HepG2 (cell line): Measurements from ENCODE around the gene MAMSTR. TPM values are rescaled to one million over a fixed set of nuclear protein-coding genes. Genes with fewer than 3 reads are reported as not detected.

Experiments used
- ATAC-seq: fragments of 200-7000 bp; cut with Tn5 transposase; 3 replicates; pipeline ENCODE4 v1.9.1; 2020; ENCODE audit warnings: mild to moderate bottlenecking, moderate library complexity
- BruUV-seq: library from RNA; stranded (reverse); fragments of 400-500 nt; replicated peaks from 2 replicates; lab custom pipeline; 2021; lab: Mats Ljungman, UMichigan
- CTCF ChIA-PET: fragments of 300-600 bp; formaldehyde crosslinking; extraction: SDS; loops from one replicate; lab custom pipeline; 2021; ENCODE audit warnings: low total read pairs, inconsistent platforms, low intra/inter-chr PET ratio; lab: Yijun Ruan, JAX
- POLR2A ChIA-PET: fragments of 350-600 bp; sonication (Branson Sonifier 250); formaldehyde crosslinking; loops from one replicate; lab custom pipeline; 2020; ENCODE audit warnings: antibody characterized with exemption, inconsistent platforms; lab: Yijun Ruan, JAX
- DNase-seq: peaks from one replicate; pipeline ENCODE4 v3.0.0-alpha.2; 2015; ENCODE audit warnings: low spot score
- FAIRE-seq: peaks from 3 replicates; lab custom pipeline; 2011; peaks lifted over from hg19 to GRCh38; lab: Jason Lieb, UNC
- H2AFZ ChIP-seq: one replicate; pipeline ENCODE4 v1.6.1; 2011; ENCODE audit warnings: low read length, inconsistent platforms
- H3K27ac ChIP-seq: fragments of 300-600 bp; 3 replicates; pipeline ENCODE4 v1.8.0; 2011; ENCODE audit warnings: mixed run types, mild to moderate bottlenecking, mixed read lengths, low read length, inconsistent platforms; ENCODE audit not compliant: insufficient read depth; ENCODE audit errors: extremely low read length
- H3K27me3 ChIP-seq, 2 experiments: fragments of 200-600 bp in 1 of 2; 2 replicates in 1 of 2; 3 replicates in 1 of 2; pipeline versions ENCODE4 v1.6.0 to v1.8.0; 2011; ENCODE audit warnings: low read length in 2 of 2, mild to moderate bottlenecking in 2 of 2, moderate library complexity in 2 of 2, inconsistent platforms in 1 of 2; ENCODE audit not compliant: insufficient read depth in 2 of 2, control insufficient read depth in 1 of 2
- H3K36me3 ChIP-seq, 2 experiments: fragments of 200-600 bp in 1 of 2; replicated peaks in 1 of 2; 2 replicates in 1 of 2; 3 replicates in 1 of 2; pipeline versions ENCODE4 v1.5.1 to v1.8.0; 2011; ENCODE audit warnings: low read length in 2 of 2, inconsistent platforms in 1 of 2; ENCODE audit not compliant: insufficient read depth in 2 of 2, control insufficient read depth in 1 of 2
- H3K4me1 ChIP-seq: 2 replicates; pipeline ENCODE4 v1.5.1; 2012; ENCODE audit warnings: low read length, inconsistent platforms; ENCODE audit not compliant: insufficient read depth
- H3K4me2 ChIP-seq: 2 replicates; pipeline ENCODE4 v1.6.0; 2011; ENCODE audit warnings: low read depth, low read length, inconsistent platforms
- H3K4me3 ChIP-seq, 3 experiments: fragments of 200-600 bp in 1 of 3; sonication (generic), shearing (Covaris generic) in 1 of 3; replicated peaks in 1 of 3; 2 replicates each; pipeline ENCODE4 v1.5.1; 2011 to 2016; ENCODE audit warnings: low read length in 3 of 3, inconsistent platforms in 2 of 3, low read depth in 2 of 3, mild to moderate bottlenecking in 2 of 3, control low read depth in 1 of 3, mixed read lengths in 1 of 3; ENCODE audit not compliant: insufficient read depth in 1 of 3
- H3K79me2 ChIP-seq: one replicate; pipeline ENCODE4 v1.6.1; 2011; ENCODE audit warnings: low read length, inconsistent platforms; ENCODE audit not compliant: insufficient read depth
- H3K9ac ChIP-seq: 2 replicates; pipeline ENCODE4 v1.6.0; 2011; ENCODE audit warnings: mild to moderate bottlenecking, low read depth, low read length, inconsistent platforms; ENCODE audit not compliant: insufficient read depth
- H3K9me3 ChIP-seq: 2 replicates; pipeline ENCODE4 v1.5.1; 2012; ENCODE audit warnings: mild to moderate bottlenecking, low read length
- H4K20me1 ChIP-seq: 2 replicates; pipeline ENCODE4 v1.6.0; 2011; ENCODE audit warnings: inconsistent platforms, mild to moderate bottlenecking, low read length, moderate library complexity; ENCODE audit not compliant: insufficient read depth
- JARID2 ChIP-seq: sonication (generic); formaldehyde crosslinking; IDR thresholded peaks from 2 replicates; pipeline ENCODE4 v1.8.1; 2023; ENCODE audit warnings: missing genetic modification reagents, inconsistent platforms; ENCODE audit not compliant: insufficient replicate concordance
- KLF12 ChIP-seq: sonication (generic); formaldehyde crosslinking; IDR thresholded peaks from 2 replicates; pipeline ENCODE4 v1.4.0; 2020; ENCODE audit warnings: missing genetic modification reagents, borderline replicate concordance
- MIER2 ChIP-seq: IDR thresholded peaks from 2 replicates; pipeline ENCODE4 v1.6.1; 2016; ENCODE audit warnings: missing biosample characterization, missing genetic modification reagents
- NFE2L1 ChIP-seq: sonication (generic); formaldehyde crosslinking; IDR thresholded peaks from 2 replicates; pipeline ENCODE4 v1.4.0; 2020; ENCODE audit warnings: missing genetic modification reagents, mild to moderate bottlenecking, borderline replicate concordance
- ZFP82 ChIP-seq: sonication (generic); formaldehyde crosslinking; IDR thresholded peaks from 2 replicates; pipeline ENCODE4 v1.5.1; 2020; ENCODE audit warnings: mild to moderate bottlenecking, missing genetic modification reagents, borderline replicate concordance
- ZNF549 ChIP-seq: sonication (generic); formaldehyde crosslinking; IDR thresholded peaks from 2 replicates; pipeline ENCODE4 v1.5.0; 2020; ENCODE audit warnings: missing genetic modification reagents
- ZNF552 ChIP-seq: sonication (generic); formaldehyde crosslinking; IDR thresholded peaks from 2 replicates; pipeline ENCODE4 v1.9.0; 2022; ENCODE audit warnings: missing genetic modification reagents, mild to moderate bottlenecking, borderline replicate concordance
- WGBS: methylation state at CpG from one replicate; pipeline ENCODE4 v1.1.6; 2017; ENCODE audit warnings: low lambda C conversion rate; 5-methylcytosine and 5-hydroxymethylcytosine counted together
- in situ Hi-C: cut with HindIII; loops from 2 replicates; pipeline ENCODE4 v1.10.0; 2017; ENCODE audit warnings: low pct_unique_long_range_greater_than_20kb; ENCODE audit not compliant: extremely low pct_ligation_motif_present
- intact Hi-C: fragments of 100-400 bp; cut with micrococcal nuclease; formaldehyde crosslinking; loops from one replicate; pipeline ENCODE4 v1.10.0; 2022; ENCODE audit not compliant: unreplicated experiment
- polyA plus RNA-seq, 8 experiments: library from polyadenylated mRNA; depleted of rRNA in 3 of 8; stranded (reverse) in 7 of 8; unstranded in 1 of 8; fragments of >200 nt; fragmentation: Illumina TruSeq in 4 of 8; extraction: Trizol in 4 of 8; gene quantifications; 2 replicates each; pipeline versions ENCODE4 v1.2.1 to v1.2.3, GENCODE V29; 2011 to 2016; ENCODE audit warnings: low read depth in 4 of 8, missing spikeins in 1 of 8, mixed read lengths in 1 of 8; ENCODE audit not compliant: insufficient read depth in 1 of 8
- total RNA-seq, 5 experiments: library from RNA; depleted of rRNA; stranded (reverse); fragments of >200 nt; fragmentation: Illumina TruSeq; extraction: Trizol; gene quantifications; 2 replicates each; pipeline ENCODE4 v1.2.3, GENCODE V29; 2016; ENCODE audit warnings: low read depth in 1 of 5
- TF ChIP-seq, protein P1 (sequence below): sonication (generic); formaldehyde crosslinking; IDR thresholded peaks from 2 replicates; pipeline ENCODE4 v1.5.1; 2020; ENCODE audit warnings: missing genetic modification reagents, mild to moderate bottlenecking, borderline replicate concordance

Gene MAMSTR
- total and polyA plus RNA-seq, 2 of the 13 experiments (the other 11 are each of a cell fraction or from before 2014, with no cell fraction given), result 2.2 to 2.4 TPM

DNA sequence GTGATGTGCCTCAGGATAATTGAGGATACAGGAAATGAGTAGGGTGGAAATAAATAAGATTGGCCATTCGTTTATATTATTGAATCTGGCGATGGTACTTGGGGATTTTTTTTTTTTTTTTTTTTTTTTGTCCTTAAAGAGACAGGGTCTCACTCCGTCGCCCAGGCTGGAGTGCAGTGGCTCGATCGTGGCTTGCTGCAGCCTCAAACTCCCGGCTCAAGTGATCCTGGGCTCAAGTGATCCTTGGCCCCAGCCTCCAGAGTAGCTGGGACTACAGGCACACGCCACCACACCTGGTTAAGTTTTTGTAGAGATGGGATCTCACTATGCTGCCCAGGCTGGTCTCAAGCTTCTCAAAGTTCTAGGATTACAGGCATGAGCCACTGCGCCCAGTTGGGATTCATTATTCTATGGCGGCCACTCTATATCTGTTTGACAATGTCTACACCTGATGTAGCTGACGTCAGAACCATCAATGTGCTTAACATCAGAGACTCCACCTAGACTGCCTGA, 2.7 kb upstream of the MAMSTR start:
- FAIRE-seq, result no peak
- Histone ChIP-seq H3K4me1 (peaks cover 46% of the 10 kb centered on the region), H3K9ac (no peak overlapping the region), H3K4me2 (no peak overlapping the region), H4K20me1 (no peaks in the 10 kb centered on the region), H3K9me3 (no peaks in the 10 kb centered on the region)
- DNase-seq, result no peak
- intact Hi-C loops, result no loop called here
- CTCF ChIA-PET, result no interaction called here
- WGBS, result 83% methylated on average over 11 of the region's 11 CpGs
- TF ChIP-seq ZNF549 (CRISPR knock-in tag) (no peak), ZFP82 (CRISPR knock-in tag) (no peak), MIER2 (CRISPR knock-in tag) (no peak), ZNF552 (CRISPR knock-in tag) (no peak), KLF12 (no peak), JARID2 (CRISPR knock-in tag) (no peak), NFE2L1 (CRISPR knock-in tag) (no peak)
- TF ChIP-seq, protein P1, sequence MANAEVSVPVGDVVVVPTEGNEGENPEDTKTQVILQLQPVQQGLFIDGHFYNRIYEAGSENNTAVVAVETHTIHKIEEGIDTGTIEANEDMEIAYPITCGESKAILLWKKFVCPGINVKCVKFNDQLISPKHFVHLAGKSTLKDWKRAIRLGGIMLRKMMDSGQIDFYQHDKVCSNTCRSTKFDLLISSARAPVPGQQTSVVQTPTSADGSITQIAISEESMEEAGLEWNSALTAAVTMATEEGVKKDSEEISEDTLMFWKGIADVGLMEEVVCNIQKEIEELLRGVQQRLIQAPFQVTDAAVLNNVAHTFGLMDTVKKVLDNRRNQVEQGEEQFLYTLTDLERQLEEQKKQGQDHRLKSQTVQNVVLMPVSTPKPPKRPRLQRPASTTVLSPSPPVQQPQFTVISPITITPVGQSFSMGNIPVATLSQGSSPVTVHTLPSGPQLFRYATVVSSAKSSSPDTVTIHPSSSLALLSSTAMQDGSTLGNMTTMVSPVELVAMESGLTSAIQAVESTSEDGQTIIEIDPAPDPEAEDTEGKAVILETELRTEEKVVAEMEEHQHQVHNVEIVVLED, result no peak
- TF ChIP-seq, all 625 proteins: peak for 0
- BruUV-seq, result no TSS peak
- H3K27me3 ChIP-seq, result no peaks in the 10 kb centered on the region; a peak in 1 of 5 replicates
- in situ Hi-C loops, result no loop called here
- H3K36me3 ChIP-seq, result no peaks in the 10 kb centered on the region
- H3K79me2 ChIP-seq, result no peaks in the 10 kb centered on the region
- H3K27ac ChIP-seq, result no peak overlapping the region
- no peak overlapping the region for H2AFZ ChIP-seq
- H3K4me3 ChIP-seq, result no peak overlapping the region
- POLR2A ChIA-PET, result no interaction called here
- no peak for ATAC-seq
